Kidney capillary endothelial cell (primary cell): ENCODE results near the gene CANT1.
"Not testable (repeated sequence)": the region's sequence is repeated elsewhere in the genome, so short reads cannot be mapped to it uniquely, and the experiment has no call there.

Experiments
- DNase-seq: peaks from one replicate; pipeline ENCODE4 v3.0.0-alpha.2; 2018; ENCODE audit warnings: low spot score

Gene CANT1

GRCh38 chr17:79027274-79027924, 17.8 kb upstream of the CANT1 start:
- no peak for DNase-seq

DNA sequence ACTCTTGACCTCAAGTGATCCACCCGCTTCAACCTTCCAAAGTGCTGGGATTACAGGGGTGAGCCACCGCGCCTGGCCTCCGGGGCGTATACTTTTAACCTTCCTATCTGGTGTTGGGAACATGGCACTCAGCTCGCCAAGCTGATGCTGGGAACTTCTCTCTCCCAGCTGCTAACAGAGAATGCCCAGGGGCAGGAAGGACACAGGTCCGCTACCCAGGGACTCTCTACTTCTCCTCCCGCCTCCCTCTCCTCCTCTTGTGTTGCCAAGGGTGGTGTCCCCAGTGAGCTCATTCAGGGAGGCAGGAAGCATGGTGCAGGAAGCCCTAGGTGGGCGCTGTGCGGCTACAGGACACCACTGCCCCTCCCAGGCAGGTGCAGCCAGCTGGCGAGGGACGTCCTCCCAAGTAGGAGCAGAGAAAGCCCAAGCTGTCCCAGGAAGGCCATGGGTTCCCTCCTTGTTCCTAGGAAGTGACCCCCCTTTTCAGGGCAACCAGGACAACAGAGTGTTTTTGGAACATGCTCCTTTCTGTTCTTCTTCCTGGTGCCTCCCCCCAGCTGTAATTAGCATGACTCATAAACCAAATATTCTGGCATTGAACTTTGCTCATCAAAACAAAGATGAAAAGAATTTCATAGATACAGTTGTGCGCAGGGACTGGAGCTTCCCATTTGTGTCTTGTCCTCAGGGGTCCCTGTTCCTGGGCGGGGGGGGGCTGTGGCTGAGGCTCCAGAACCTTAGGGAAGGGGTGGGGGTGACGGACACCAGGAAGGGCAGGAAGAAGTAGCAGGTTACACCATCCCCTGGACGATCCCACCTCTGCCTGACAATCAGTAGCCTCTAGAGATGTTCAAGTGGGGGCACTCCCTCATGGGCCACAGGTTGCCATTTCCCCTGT, 17.1 kb upstream of the CANT1 start:
- DNase-seq = no peak

- DNase-seq = no peak
Observed at GRCh38 chr17:79024901-79025737, 15.6 kb upstream of the CANT1 start.

DNA sequence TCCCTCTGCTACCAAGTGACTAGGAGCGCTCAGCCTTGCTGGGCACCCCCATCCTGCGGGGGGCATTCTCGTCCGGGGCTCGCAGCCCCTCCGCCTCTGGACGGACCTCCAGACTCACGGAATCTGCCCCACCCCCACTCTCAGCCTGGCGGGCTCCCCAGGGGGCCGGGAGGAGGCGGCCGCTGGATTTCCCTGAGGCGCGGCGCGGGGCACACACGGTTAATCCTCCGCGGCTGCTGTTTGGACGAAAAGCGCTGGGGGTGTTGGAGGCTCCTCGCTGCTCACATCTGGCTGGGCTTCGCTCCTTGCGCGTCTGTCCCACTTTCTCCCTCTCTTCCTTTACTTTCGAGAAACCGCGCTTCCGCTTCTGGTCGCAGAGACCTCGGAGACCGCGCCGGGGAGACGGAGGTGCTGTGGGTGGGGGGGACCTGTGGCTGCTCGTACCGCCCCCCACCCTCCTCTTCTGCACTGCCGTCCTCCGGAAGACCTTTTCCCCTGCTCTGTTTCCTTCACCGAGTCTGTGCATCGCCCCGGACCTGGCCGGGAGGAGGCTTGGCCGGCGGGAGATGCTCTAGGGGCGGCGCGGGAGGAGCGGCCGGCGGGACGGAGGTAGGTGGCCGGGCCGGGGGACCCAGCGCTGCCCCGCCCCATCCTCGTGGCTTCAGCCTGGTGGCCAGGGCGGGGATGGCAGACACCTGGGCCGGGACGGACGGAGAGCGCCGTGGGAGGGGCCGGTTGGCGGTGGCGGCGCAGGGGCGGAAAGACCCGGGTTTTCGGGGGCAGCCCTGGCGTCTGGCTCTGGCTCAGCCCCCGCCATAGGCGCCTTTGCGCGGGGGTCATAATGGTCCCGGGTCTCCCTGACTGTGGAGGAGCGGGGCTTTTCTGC, 14.6 kb upstream of the CANT1 start, which contains the start of gene C1QTNF1:
Gene C1QTNF1, plus strand, starts transcription at position 284 of the 886 bp plus-strand sequence. CDS start 19,800 bp downstream, outside the sequence.
- no peak for DNase-seq

DNA sequence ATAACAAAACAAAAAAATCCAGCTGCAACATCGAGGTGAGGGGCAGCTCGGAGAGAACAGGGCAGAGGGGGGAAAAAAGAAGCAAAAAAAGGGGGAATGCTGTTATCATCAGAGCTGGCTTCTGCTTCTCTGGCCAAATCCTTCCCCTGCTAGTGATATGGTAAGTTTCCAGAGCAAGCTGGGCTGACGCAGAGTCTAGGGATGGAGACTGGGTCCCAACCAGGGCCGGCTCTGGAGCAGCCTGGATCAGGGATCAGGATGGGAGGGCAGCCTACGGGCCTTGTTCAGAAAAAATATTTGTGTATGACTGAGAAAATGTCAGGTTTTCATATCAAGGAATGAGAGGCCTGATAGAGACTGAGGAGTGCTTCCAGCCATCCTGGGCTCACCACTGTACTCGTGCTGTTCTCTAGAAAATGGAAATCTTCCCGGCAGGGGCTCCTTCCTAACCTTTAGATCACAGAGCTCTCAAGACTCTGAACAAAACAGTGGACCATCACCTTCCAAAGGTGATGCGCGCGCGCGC, 13.7 kb upstream of the CANT1 start:
- no peak for DNase-seq

- no peak for DNase-seq
Observed at GRCh38 chr17:79022507-79022991, 13.0 kb upstream of the CANT1 start.

- not testable (repeated sequence) for DNase-seq
Observed at GRCh38 chr17:79021929-79022328, 12.4 kb upstream of the CANT1 start.

DNA sequence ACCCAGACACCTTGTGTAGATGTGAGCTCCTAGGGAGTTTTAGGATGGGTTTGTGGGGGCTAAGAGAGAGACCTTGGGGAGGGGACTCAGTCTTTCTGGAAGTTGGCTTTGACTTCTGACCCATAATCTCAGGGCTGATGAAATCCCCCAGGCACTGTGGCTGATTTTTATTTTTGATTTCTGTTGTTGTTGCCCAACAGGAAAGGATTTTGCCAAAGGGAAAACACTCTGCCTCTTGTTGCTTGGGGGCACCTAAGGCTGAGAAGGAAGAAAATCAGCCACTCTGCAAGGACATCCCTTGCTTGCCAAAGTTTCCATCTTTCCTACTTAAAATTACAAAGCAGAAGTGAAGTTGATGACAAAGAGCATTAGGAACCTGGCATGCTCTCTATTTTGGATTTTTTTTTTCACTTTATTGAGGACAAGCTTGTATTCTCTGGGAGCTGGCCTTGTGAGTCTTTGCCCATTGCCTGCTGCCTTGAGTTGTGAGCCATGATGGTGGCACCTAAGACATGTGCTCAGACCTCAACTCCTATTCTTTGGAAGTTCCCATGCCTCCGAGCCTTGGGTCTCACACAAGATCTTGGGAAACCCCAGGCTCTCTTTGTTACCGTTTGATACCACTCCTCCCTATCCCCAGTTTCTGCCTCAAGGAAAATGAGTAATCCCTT, 11.2 kb upstream of the CANT1 start:
- DNase-seq = no peak

GRCh38 chr17:79019632-79020584, 10.3 kb upstream of the CANT1 start:
- peak; percentile 62 for DNase-seq

GRCh38 chr17:79019261-79019631, 9.7 kb upstream of the CANT1 start:
- DNase-seq = no peak

GRCh38 chr17:79018370-79018695, 8.8 kb upstream of the CANT1 start:
- no peak for DNase-seq

GRCh38 chr17:79017546-79018369, 8.2 kb upstream of the CANT1 start:
- no peak for DNase-seq

DNA sequence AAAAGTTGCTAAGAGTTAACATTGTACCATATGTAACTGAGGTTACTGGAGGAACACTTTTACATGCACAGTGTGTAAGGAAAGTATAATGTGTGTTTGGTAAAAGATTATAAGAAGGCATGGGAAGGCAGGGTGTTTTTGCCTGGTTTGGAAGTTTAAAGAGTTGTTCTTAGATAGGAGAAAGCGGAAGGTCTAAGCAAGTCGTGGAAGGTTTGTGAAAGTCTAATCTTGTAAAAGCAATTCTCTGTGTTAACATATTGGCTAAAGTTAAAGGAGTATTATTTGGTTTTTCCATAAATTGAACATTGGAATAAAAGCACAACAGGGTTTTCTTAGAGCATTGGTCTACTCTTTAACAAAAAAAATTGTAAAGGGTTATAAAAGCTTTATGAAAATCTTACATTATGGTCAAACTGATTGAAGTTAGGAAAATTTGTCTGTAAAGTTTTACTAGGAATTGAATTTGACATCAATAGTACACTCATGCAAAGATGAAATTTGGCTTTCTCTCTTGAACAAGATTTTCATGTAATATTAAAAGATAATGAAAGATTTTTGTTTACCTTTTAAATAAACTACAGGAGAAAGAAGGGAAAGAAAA, 4.7 kb upstream of the CANT1 start:
- no peak for DNase-seq

GRCh38 chr17:79012563-79013134, 3.1 kb upstream of the CANT1 start:
- DNase-seq = no peak

DNA sequence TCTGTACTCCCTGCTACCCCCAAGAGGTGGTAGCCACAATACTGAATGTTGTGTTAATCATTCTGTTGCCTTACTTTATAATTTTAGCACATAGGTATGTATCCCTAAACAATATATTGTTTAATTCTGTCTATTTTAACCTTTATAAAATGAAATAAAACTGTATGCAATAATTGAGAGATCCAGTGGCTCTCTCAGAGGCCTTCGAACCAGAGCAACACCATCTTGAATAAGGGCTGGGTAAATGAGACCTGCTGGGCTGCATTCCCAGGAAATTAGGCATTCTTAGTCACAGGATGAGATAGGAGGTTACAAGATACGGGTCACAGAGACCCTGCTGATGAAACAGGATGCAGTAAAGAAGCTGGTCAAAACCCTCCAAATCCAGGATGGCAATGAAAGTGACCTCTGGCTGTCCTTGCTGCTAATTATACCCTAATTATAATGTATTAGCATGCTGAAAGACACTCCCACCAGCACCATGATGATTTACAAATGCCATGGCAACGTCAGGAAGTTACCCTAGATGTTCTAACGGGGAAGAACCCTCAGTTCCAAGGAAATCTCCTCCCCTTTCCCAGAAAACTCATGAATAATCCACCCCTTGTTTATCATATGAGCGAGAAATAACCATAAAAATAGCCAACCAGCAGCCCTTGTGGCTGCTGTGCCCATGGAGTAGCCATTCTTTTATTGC, 2.0 kb upstream of the CANT1 start:
- peak; percentile 92 for DNase-seq

DNA sequence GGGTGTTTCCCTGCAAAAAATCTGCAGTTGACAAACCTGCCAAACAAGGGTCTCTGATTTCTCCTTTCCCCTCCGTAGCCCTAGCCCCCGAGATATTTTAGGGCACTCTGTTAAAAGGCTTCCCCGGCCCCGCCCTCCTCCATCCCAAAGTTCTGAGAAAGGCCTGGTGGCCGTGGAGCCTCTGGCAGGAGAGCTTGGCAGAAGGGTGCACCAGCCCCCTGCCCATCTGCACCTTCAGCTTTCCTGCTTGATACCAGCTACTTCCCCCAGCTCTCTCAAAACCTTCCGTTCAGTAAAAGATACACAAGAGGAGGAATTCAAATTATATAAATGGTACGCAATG, 711 bp upstream of the CANT1 start:
- DNase-seq = no peak

DNA sequence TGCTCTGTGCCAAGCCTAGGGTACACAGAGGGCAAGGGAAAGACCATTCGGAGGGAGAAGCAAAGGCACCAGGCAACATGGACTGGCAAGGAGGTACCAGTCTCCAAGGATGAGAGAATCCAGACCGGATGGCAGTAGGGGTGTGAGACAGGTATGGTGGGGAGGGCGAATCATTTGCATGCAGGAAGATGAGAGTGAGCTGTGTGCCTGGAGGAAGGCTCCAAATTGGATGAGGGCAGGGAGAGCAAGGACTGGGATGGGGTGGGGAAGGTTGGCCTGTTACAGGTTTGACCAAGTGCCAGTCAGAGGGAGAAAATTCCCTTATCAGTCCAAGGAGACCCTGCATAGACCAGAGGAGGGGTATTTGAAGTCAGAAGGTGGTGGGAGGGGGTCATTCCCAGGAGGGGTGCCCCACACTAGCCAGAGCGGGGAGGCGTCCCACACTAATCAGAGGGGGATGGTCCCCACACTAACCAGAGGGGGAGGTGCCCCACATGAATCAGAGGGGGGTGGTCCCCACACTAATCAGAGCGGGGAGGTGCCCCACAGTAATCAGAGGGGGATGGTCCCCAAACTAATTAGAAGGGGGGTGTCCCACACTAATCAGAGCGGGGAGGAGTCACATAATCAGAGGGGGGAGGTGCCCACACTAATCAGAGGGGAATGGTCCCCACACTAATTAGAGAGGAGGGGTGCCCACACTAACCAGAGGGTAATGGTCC, 737 bp downstream of the CANT1 start:
- no peak for DNase-seq
